IMR-90 (cell line): ENCODE data around the gene NRAS. TPM values are rescaled to one million over a fixed set of nuclear protein-coding genes. Genes with fewer than 3 reads are reported as not detected.

Experiments used
- ATAC-seq: fragments of 200-7000 bp; cut with Tn5 transposase; 2 replicates; pipeline ENCODE4 v1.9.1; 2020; ENCODE audit warnings: low read depth, mild to moderate bottlenecking, moderate library complexity
- BruUV-seq: library from RNA; stranded (reverse); fragments of 400-500 nt; replicated peaks from 2 replicates; lab custom pipeline; 2021; lab: Mats Ljungman, UMichigan
- CTCF ChIA-PET: fragments of 300-600 bp; formaldehyde crosslinking; extraction: SDS; loops from one replicate; lab custom pipeline; 2021; ENCODE audit warnings: antibody characterized with exemption; lab: Yijun Ruan, JAX
- POLR2A ChIA-PET: fragments of 300-600 bp; sonication (Branson Sonifier 250); formaldehyde crosslinking; loops from one replicate; lab custom pipeline; 2022; ENCODE audit warnings: antibody characterized with exemption; ENCODE audit not compliant: unreplicated experiment; lab: Charles Lee
- DNase-seq: peaks from one replicate; pipeline ENCODE4 v3.0.0; 2013
- H2AFZ ChIP-seq: replicated peaks from 2 replicates; pipeline ENCODE3; 2013; ENCODE audit warnings: low read length, mild to moderate bottlenecking; ENCODE audit not compliant: poor library complexity
- H2AK5ac ChIP-seq: 2 replicates; pipeline ENCODE4 v1.6.1; 2013; ENCODE audit warnings: low read depth, low read length, inconsistent platforms
- H2AK9ac ChIP-seq: replicated peaks from 2 replicates; pipeline ENCODE3; 2013; ENCODE audit warnings: mild to moderate bottlenecking, low read depth, low read length, moderate library complexity; ENCODE audit not compliant: poor library complexity
- H2BK120ac ChIP-seq: 2 replicates; pipeline ENCODE4 v1.6.1; 2013; ENCODE audit warnings: low read depth, low read length, inconsistent platforms
- H2BK15ac ChIP-seq: 3 replicates; pipeline ENCODE4 v1.6.1; 2013; ENCODE audit warnings: low read depth, low read length, inconsistent platforms
- H2BK20ac ChIP-seq: 2 replicates; pipeline ENCODE4 v1.6.1; 2013; ENCODE audit warnings: low read depth, mild to moderate bottlenecking, inconsistent platforms, low read length, moderate library complexity
- H2BK5ac ChIP-seq: 2 replicates; pipeline ENCODE4 v1.6.1; 2013; ENCODE audit warnings: mild to moderate bottlenecking, low read depth, low read length, inconsistent platforms; ENCODE audit not compliant: poor library complexity, severe bottlenecking
- H3K14ac ChIP-seq: replicated peaks from 2 replicates; pipeline ENCODE4 v1.6.1; 2013; ENCODE audit warnings: low read depth, low read length, inconsistent platforms
- H3K18ac ChIP-seq: 2 replicates; pipeline ENCODE4 v1.6.1; 2013; ENCODE audit warnings: low read depth, low read length, control low read depth
- H3K23ac ChIP-seq: 2 replicates; pipeline ENCODE4 v1.6.1; 2013; ENCODE audit warnings: low read depth, low read length, inconsistent platforms
- H3K27ac ChIP-seq: 2 replicates; pipeline ENCODE4 v1.5.1; 2013; ENCODE audit warnings: mild to moderate bottlenecking, control low read depth, low read length; ENCODE audit not compliant: insufficient read depth
- H3K27me3 ChIP-seq: 2 replicates; pipeline ENCODE4 v1.6.1; 2013; ENCODE audit warnings: low read length; ENCODE audit not compliant: control insufficient read depth, insufficient read depth
- H3K36me3 ChIP-seq: 2 replicates; pipeline ENCODE4 v1.6.1; 2013; ENCODE audit warnings: low read length, mixed read lengths; ENCODE audit not compliant: control insufficient read depth, insufficient read depth
- H3K4ac ChIP-seq: 2 replicates; pipeline ENCODE4 v1.6.1; 2013; ENCODE audit warnings: low read depth, low read length, inconsistent platforms
- H3K4me1 ChIP-seq: 2 replicates; pipeline ENCODE4 v1.6.1; 2013; ENCODE audit warnings: low read length, mixed read lengths; ENCODE audit not compliant: control insufficient read depth, insufficient read depth
- H3K4me2 ChIP-seq: 2 replicates; pipeline ENCODE4 v1.6.1; 2013; ENCODE audit warnings: low read depth, mild to moderate bottlenecking, control low read depth, low read length, moderate library complexity
- H3K4me3 ChIP-seq: 2 replicates; pipeline ENCODE4 v1.5.1; 2013; ENCODE audit warnings: low read depth, mild to moderate bottlenecking, control low read depth, low read length, moderate library complexity; ENCODE audit not compliant: insufficient read depth
- H3K56ac ChIP-seq: 2 replicates; pipeline ENCODE4 v1.6.1; 2013; ENCODE audit warnings: low read length, inconsistent platforms; ENCODE audit not compliant: insufficient read depth; ENCODE audit errors: extremely low read depth
- H3K79me1 ChIP-seq, 2 experiments: 2 replicates each; pipeline ENCODE4 v1.6.1; 2013; ENCODE audit warnings: low read length in 2 of 2, inconsistent platforms in 1 of 2, low read depth in 1 of 2
- H3K9ac ChIP-seq: 2 replicates; pipeline ENCODE4 v1.6.1; 2013; ENCODE audit warnings: low read depth, low read length, control low read depth
- H3K9me1 ChIP-seq: 2 replicates; pipeline ENCODE4 v1.6.1; 2013; ENCODE audit warnings: low read length, inconsistent platforms; ENCODE audit not compliant: insufficient read depth
- H3K9me3 ChIP-seq: 2 replicates; pipeline ENCODE4 v1.6.1; 2013; ENCODE audit warnings: low read length; ENCODE audit not compliant: control insufficient read depth, insufficient read depth
- H4K20me1 ChIP-seq: 2 replicates; pipeline ENCODE4 v1.6.1; 2013; ENCODE audit warnings: low read length, inconsistent platforms; ENCODE audit not compliant: insufficient read depth
- H4K5ac ChIP-seq: 2 replicates; pipeline ENCODE4 v1.6.1; 2013; ENCODE audit warnings: mild to moderate bottlenecking, low read depth, low read length, control low read depth
- H4K8ac ChIP-seq, 2 experiments: 2 replicates each; pipeline ENCODE4 v1.6.1; 2013; ENCODE audit warnings: low read depth in 2 of 2, low read length in 2 of 2, control low read depth in 1 of 2, inconsistent platforms in 1 of 2
- H4K91ac ChIP-seq: 2 replicates; pipeline ENCODE4 v1.6.1; 2013; ENCODE audit warnings: low read depth, low read length, inconsistent platforms; ENCODE audit not compliant: insufficient read depth
- CEBPB ChIP-seq: IDR thresholded peaks from 2 replicates; pipeline ENCODE4 v1.6.1; 2012; ENCODE audit warnings: low read depth, low read length, improper control_type of control experiment
- CHD1 ChIP-seq: IDR thresholded peaks from 2 replicates; pipeline ENCODE4 v1.6.1; 2012; ENCODE audit warnings: low read depth, low read length, improper control_type of control experiment
- FOS ChIP-seq: fragments of 150-350 bp; IDR thresholded peaks from 2 replicates; pipeline ENCODE4 v1.6.1; 2016; ENCODE audit warnings: low read depth, low read length
- MAFK ChIP-seq: IDR thresholded peaks from 2 replicates; pipeline ENCODE4 v1.6.1; 2012; ENCODE audit warnings: low read depth, low read length, improper control_type of control experiment
- MAZ ChIP-seq: IDR thresholded peaks from 2 replicates; pipeline ENCODE4 v1.6.1; 2012; ENCODE audit warnings: low read depth, mild to moderate bottlenecking, low read length, improper control_type of control experiment, moderate library complexity, borderline replicate concordance
- MXI1 ChIP-seq: IDR thresholded peaks from 2 replicates; pipeline ENCODE4 v1.6.1; 2012; ENCODE audit warnings: low read depth, mild to moderate bottlenecking, low read length, moderate library complexity, borderline replicate concordance
- NFE2L2 ChIP-seq: fragments of 150-350 bp; IDR thresholded peaks from 2 replicates; pipeline ENCODE4 v1.6.1; 2016; ENCODE audit warnings: low read depth, mild to moderate bottlenecking, low read length
- POLR2A ChIP-seq: IDR thresholded peaks from 2 replicates; pipeline ENCODE4 v1.6.1; 2012; ENCODE audit warnings: mild to moderate bottlenecking, low read depth, low read length
- RAD21 ChIP-seq: IDR thresholded peaks from 2 replicates; pipeline ENCODE4 v1.6.1; 2012; ENCODE audit warnings: low read length, improper control_type of control experiment
- RCOR1 ChIP-seq: IDR thresholded peaks from 2 replicates; pipeline ENCODE4 v1.6.1; 2012; ENCODE audit warnings: mild to moderate bottlenecking, low read length, improper control_type of control experiment; ENCODE audit not compliant: insufficient replicate concordance
- RFX5 ChIP-seq: IDR thresholded peaks from 2 replicates; pipeline ENCODE4 v1.8.0; 2012; ENCODE audit warnings: low read depth, mild to moderate bottlenecking, low read length, moderate library complexity
- SMC3 ChIP-seq: fragments of 150-350 bp; IDR thresholded peaks from 2 replicates; pipeline ENCODE4 v1.6.1; 2016; ENCODE audit warnings: low read depth, mild to moderate bottlenecking, antibody characterized with exemption, low read length, moderate library complexity
- USF2 ChIP-seq: fragments of 150-350 bp; IDR thresholded peaks from 2 replicates; pipeline ENCODE4 v1.6.1; 2017; ENCODE audit warnings: mild to moderate bottlenecking, antibody characterized with exemption, low read length, low read depth
- WGBS, 2 experiments: methylation state at CpG; one replicate each; pipeline versions ENCODE4 v1.1.5 to v1.1.7; 2013; ENCODE audit warnings: missing lambda C conversion rate in 2 of 2; ENCODE audit not compliant: insufficient read length in 1 of 2; ENCODE audit errors: extremely low coverage in 2 of 2; 5-methylcytosine and 5-hydroxymethylcytosine counted together
- dilution Hi-C: fragments of 300-500 bp; cut with HindIII; formaldehyde crosslinking; loops from one replicate; pipeline ENCODE4 v1.14.3; 2018; ENCODE audit warnings: low sequenced_read_pairs; ENCODE audit not compliant: unreplicated experiment
- in situ Hi-C: fragments of 300-500 bp; cut with MboI; formaldehyde crosslinking; loops from 3 replicates; pipeline ENCODE4 v1.14.3; 2019; ENCODE audit warnings: low sequenced_read_pairs, inconsistent platforms, mixed read lengths
- intact Hi-C: fragments of 100-400 bp; cut with micrococcal nuclease; formaldehyde crosslinking; loops from 2 replicates; pipeline ENCODE4 v1.10.0; 2022
- polyA plus RNA-seq, 3 experiments: library from polyadenylated mRNA; depleted of rRNA; stranded (reverse); fragments of >200 nt; gene quantifications; 2 replicates each; pipeline ENCODE4 v1.2.3, GENCODE V29; 2012; ENCODE audit warnings: low replicate concordance in 1 of 3
- total RNA-seq: library from RNA; depleted of rRNA; stranded (reverse); fragments of >200 nt; gene quantifications from 2 replicates; pipeline ENCODE4 v1.2.3, GENCODE V29; 2012
- TF ChIP-seq, protein P1 (sequence below): fragments of 150-350 bp; IDR thresholded peaks from 2 replicates; pipeline ENCODE4 v1.6.1; 2016; ENCODE audit warnings: low read depth, mild to moderate bottlenecking, low read length, moderate library complexity, borderline replicate concordance

Gene NRAS
- total and polyA plus RNA-seq, 2 of the 4 experiments (the other 2 are of a cell fraction) = 27.4 to 85.9 TPM

- no CpG with 5 or more reads among the region's 6 CpGs for WGBS, 2 experiments
- no peak for DNase-seq
- intact Hi-C loops = loop anchor here (1.0 to 5.0 kb wide), 3 partner anchors 22 to 781 kb away; partner anchors contain the start of genes NRAS, OLFML3 and SIKE1
Observed at GRCh38 chr1:114758256-114758832, 41.8 kb upstream of the NRAS start.

More at GRCh38 chr1:114758256-114758832, 41.8 kb upstream of the NRAS start:
- ATAC-seq = no peak
- peak overlapping the region; percentile 72 for H3K4me2 ChIP-seq
- no peaks in the 10 kb centered on the region for H3K9me3 ChIP-seq
- H3K18ac ChIP-seq = peak overlapping the region; percentile 56
- H2BK15ac ChIP-seq = no peak overlapping the region
- BruUV-seq = no TSS peak
- CTCF ChIA-PET = interaction anchor here (0.5 to 0.6 kb wide), 2 partner anchors 10 to 407 kb away, joined by 4 read pairs; no protein-coding TSS in a partner anchor
- peak overlapping the region; percentile 54 for H3K9ac ChIP-seq
- TF ChIP-seq CEBPB (no peak), MAFK (no peak), POLR2A (no peak), USF2 (no peak), RAD21 (no peak), CHD1 (no peak), MXI1 (no peak), FOS (no peak), NFE2L2 (no peak), SMC3 (no peak), MAZ (no peak), RFX5 (no peak), RCOR1 (no peak)
- TF ChIP-seq, protein P1, sequence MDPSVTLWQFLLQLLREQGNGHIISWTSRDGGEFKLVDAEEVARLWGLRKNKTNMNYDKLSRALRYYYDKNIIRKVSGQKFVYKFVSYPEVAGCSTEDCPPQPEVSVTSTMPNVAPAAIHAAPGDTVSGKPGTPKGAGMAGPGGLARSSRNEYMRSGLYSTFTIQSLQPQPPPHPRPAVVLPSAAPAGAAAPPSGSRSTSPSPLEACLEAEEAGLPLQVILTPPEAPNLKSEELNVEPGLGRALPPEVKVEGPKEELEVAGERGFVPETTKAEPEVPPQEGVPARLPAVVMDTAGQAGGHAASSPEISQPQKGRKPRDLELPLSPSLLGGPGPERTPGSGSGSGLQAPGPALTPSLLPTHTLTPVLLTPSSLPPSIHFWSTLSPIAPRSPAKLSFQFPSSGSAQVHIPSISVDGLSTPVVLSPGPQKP = no peak
- peak overlapping the region; percentile 32; the same call in 1 of the 2 replicates for H2BK120ac ChIP-seq
- H4K8ac ChIP-seq = peak overlapping the region; percentile 89 to 98
- H2AK9ac ChIP-seq = peak overlapping the region; percentile 95
- H3K27ac ChIP-seq = peak overlapping the region; percentile 35
- peak overlapping the region; percentile 46; the same call in 1 of the 2 replicates for H3K23ac ChIP-seq
- peak overlapping the region; percentile 69 for H3K4ac ChIP-seq
- H4K20me1 ChIP-seq = peaks cover 44% of the 10 kb centered on the region
- H2BK20ac ChIP-seq = no peak overlapping the region; the same call in 1 of the 2 replicates
- H3K9me1 ChIP-seq = no peaks in the 10 kb centered on the region
- in situ Hi-C loops = no loop called here
- peak overlapping the region; percentile 89 for H2AFZ ChIP-seq
- H3K14ac ChIP-seq = peak overlapping the region; percentile 90
- H3K36me3 ChIP-seq = no peaks in the 10 kb centered on the region
- dilution Hi-C loops = no loop called here
- no peaks in the 10 kb centered on the region for H3K27me3 ChIP-seq
- peaks cover 2% of the 10 kb centered on the region; the same call in 1 of the 2 replicates for H3K4me1 ChIP-seq
- peaks cover 0 to 13% of the 10 kb centered on the region in 2 experiments; a peak in 2 of 4 replicates for H3K79me1 ChIP-seq
- H4K5ac ChIP-seq = peak overlapping the region; percentile 78
- H2BK5ac ChIP-seq = peak overlapping the region; percentile 64
- H4K91ac ChIP-seq = peak overlapping the region; percentile 18
- no peak overlapping the region for H2AK5ac ChIP-seq
- H3K4me3 ChIP-seq = peak overlapping the region; percentile 67
- peak overlapping the region; percentile 64; the same call in 1 of the 2 replicates for H3K56ac ChIP-seq
- POLR2A ChIA-PET = no interaction called here
